ENCODE results near the gene RGS17.
"Not testable (repeated sequence)": the region's sequence is repeated elsewhere in the genome, so short reads cannot be mapped to it uniquely, and the experiment has no call there.

The RGS17 gene

DNA sequence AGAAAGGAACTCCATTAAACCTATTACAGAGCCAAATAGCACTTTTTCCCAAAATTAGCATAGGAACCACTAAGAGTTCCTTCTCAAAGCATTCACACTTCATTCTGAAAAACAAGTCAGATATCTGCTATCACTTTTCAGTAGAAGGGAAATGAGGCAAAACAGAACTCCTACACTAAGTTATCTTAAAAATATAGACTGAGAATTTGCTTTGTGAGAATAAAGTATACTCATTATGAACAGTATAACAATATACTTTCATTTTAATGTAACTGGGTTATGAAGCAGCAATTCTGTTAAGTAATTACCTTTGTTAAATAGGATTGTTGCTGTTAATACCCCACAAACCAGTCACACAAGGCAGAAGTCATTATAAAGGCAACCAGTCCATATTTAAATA is 137.2 kb downstream of the RGS17 start:
- TF ChIP-seq, protein P1, sequence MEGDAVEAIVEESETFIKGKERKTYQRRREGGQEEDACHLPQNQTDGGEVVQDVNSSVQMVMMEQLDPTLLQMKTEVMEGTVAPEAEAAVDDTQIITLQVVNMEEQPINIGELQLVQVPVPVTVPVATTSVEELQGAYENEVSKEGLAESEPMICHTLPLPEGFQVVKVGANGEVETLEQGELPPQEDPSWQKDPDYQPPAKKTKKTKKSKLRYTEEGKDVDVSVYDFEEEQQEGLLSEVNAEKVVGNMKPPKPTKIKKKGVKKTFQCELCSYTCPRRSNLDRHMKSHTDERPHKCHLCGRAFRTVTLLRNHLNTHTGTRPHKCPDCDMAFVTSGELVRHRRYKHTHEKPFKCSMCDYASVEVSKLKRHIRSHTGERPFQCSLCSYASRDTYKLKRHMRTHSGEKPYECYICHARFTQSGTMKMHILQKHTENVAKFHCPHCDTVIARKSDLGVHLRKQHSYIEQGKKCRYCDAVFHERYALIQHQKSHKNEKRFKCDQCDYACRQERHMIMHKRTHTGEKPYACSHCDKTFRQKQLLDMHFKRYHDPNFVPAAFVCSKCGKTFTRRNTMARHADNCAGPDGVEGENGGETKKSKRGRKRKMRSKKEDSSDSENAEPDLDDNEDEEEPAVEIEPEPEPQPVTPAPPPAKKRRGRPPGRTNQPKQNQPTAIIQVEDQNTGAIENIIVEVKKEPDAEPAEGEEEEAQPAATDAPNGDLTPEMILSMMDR (IDR thresholded peaks at IDR 0.05; ENCODE audit: insufficient read depth, missing control alignments) = no peak
- DNase-seq (ENCODE audit: insufficient read length, low spot score) (no peak), FAIRE-seq (no peak)

GRCh38 chr6:152993431-152993830 is 137.7 kb downstream of the RGS17 start:
- no peak for DNase-seq (ENCODE audit: insufficient read length, low spot score)
- FAIRE-seq = peak; percentile 21
- TF ChIP-seq, protein P1 (IDR thresholded peaks at IDR 0.05; ENCODE audit: insufficient read depth, missing control alignments) = peak; percentile 7

DNA sequence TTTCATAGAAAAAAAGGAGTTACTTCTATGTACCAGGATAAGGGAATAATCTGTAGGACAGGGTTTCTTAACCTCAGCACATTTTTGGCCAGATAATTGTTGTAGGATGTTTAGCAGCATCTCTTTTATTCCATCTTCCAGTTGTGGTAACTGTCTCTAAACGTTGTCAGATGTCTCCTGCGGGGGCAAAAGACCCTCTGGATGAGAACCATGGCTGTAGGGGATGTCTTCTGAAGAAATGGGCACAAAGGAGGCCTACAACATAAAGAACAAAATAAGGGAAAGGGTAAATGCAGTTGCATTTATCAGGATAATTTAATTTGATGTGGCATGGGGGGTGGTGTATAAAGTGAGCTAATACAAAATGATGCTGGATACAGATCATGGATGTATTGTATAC is 144.1 kb downstream of the RGS17 start:
- TF ChIP-seq, protein P1 (IDR thresholded peaks at IDR 0.05; ENCODE audit: insufficient read depth, missing control alignments) = no peak
- DNase-seq (ENCODE audit: insufficient read length, low spot score) (no peak), FAIRE-seq (no peak)

GRCh38 chr6:152985300-152985699 is 145.8 kb downstream of the RGS17 start:
- not testable (repeated sequence) for DNase-seq (ENCODE audit: insufficient read length, low spot score); FAIRE-seq

DNA sequence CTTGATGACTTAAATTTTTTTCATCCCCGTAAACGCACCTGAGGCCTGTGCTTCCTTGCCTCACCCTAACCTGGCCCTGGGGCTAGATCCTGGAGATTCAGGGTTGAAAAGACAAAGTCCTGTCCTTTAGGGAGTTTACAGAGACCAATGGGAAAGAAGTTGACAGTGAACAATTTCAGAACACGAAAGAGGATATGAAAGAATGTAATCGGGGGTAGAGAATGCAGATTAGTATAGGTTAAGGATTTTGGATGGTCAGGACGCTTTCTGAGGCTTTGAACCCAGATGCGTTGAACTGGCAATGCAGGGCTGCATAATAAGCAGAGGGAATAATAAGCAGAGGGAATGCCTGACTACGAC is 146.6 kb downstream of the RGS17 start:
- FAIRE-seq = no peak
- DNase-seq (ENCODE audit: insufficient read length, low spot score) = no peak
- TF ChIP-seq, protein P1 (IDR thresholded peaks at IDR 0.05; ENCODE audit: insufficient read depth, missing control alignments) = no peak

DNA sequence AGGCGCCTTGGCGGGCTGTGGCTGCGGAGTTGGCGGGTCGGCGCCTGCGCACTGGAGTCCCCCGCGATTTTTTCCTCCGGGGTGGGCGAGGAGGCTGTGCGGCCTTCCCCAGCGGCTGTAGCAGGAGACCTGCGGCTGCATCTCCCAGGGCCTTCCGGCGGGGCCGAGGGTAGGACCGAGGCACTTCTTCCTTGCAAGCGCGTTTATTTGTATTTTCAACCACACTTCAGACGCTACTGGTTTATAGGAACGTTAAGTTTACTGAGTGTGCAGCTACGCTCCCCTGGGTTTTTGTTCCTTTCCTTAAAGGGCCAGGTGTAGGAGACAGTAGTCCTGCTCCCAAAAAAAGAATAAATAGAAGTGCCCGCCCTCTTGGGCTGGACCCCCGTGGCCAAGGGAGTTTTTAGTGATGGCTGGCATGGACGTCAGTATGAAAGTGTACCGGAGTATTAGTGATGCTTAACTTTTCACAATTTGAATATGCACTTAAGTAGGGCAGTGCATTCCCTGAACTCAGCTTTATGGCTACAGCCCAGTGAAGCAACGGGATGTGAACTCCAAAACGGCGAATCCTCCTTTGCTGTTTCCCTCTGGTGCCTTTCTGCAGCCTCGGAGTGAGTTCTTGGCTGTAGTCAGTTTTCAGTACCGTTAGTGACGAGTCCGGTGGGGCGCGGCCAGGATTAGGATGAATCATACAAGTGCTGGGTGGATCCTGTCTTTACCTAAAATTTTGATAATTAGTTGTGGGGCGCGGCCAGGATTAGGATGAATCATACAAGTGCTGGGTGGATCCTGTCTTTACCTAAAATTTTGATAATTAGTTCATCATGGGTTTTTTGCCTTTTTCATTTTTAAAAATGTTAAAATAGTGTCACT is 147.2 kb downstream of the RGS17 start:
- peak; percentile 46 for DNase-seq (ENCODE audit: insufficient read length, low spot score)
- TF ChIP-seq, protein P1 (IDR thresholded peaks at IDR 0.05; ENCODE audit: insufficient read depth, missing control alignments) = no peak
- FAIRE-seq = no peak

- FAIRE-seq = no peak
- TF ChIP-seq, protein P1 (IDR thresholded peaks at IDR 0.05; ENCODE audit: insufficient read depth, missing control alignments) = no peak
- peak; percentile 63 for DNase-seq (ENCODE audit: insufficient read length, low spot score)
Measured at GRCh38 chr6:152982904-152983636, 148.0 kb downstream of the RGS17 start, which contains the start of gene FBXO5. Gene FBXO5, minus strand, starts transcription at chr6:152983041. Its CDS starts 82 bp downstream, at chr6:152982959.
